Endothelial cell of umbilical vein (primary cell): ENCODE data around the gene NEK7. TPM values are rescaled to one million over a fixed set of nuclear protein-coding genes. Genes with fewer than 3 reads are reported as not detected.
A peak's percentile ranks its signal among the peaks of the same experiment; 100 is the strongest.

Source experiments
- BruUV-seq: library from RNA; stranded (reverse); fragments of 400-500 nt; replicated peaks from 2 replicates; lab custom pipeline; 2021; lab: Mats Ljungman, UMichigan
- CTCF ChIA-PET: fragments of 300-600, 350-600 bp; sonication (Branson Sonifier 250); formaldehyde crosslinking; loops from one replicate; lab custom pipeline; 2021; ENCODE audit warnings: antibody characterized with exemption, inconsistent platforms; lab: Charles Lee
- POLR2A ChIA-PET: fragments of 300-600, 350-600 bp; sonication (Branson Sonifier 250); formaldehyde crosslinking; loops from one replicate; lab custom pipeline; 2021; ENCODE audit warnings: antibody characterized with exemption, inconsistent platforms; lab: Charles Lee
- DNase-seq: peaks from one replicate; pipeline ENCODE4 v3.0.0-alpha.2; 2011; ENCODE audit warnings: low read depth, low spot score
- FAIRE-seq: peaks from 2 replicates; lab custom pipeline; 2011; peaks lifted over from hg19 to GRCh38; lab: Jason Lieb, UNC
- H2AFZ ChIP-seq: 2 replicates; pipeline ENCODE4 v1.6.0; 2012; ENCODE audit warnings: low read depth, low read length, control low read depth, inconsistent platforms
- H3K27ac ChIP-seq: 2 replicates; pipeline ENCODE4 v1.5.1; 2011; ENCODE audit warnings: low read depth, mild to moderate bottlenecking, control low read depth, low read length, moderate library complexity; ENCODE audit not compliant: insufficient read depth
- H3K27me3 ChIP-seq, 2 experiments: 2 replicates each; pipeline versions ENCODE4 v1.6.0 to v1.6.1; 2011; ENCODE audit warnings: low read length in 2 of 2, mixed read lengths in 1 of 2; ENCODE audit not compliant: control insufficient read depth in 2 of 2, insufficient read depth in 2 of 2
- H3K36me3 ChIP-seq, 2 experiments: 2 replicates in 1 of 2; 3 replicates in 1 of 2; pipeline ENCODE4 v1.5.1; 2011; ENCODE audit warnings: low read length in 2 of 2, mild to moderate bottlenecking in 1 of 2, moderate library complexity in 1 of 2; ENCODE audit not compliant: control insufficient read depth in 2 of 2, insufficient read depth in 2 of 2; ENCODE audit errors: extremely low read depth in 1 of 2
- H3K4me1 ChIP-seq: 3 replicates; pipeline ENCODE4 v1.5.1; 2011; ENCODE audit warnings: mild to moderate bottlenecking, low read length; ENCODE audit not compliant: control insufficient read depth, insufficient read depth; ENCODE audit errors: extremely low read depth
- H3K4me2 ChIP-seq: 2 replicates; pipeline ENCODE4 v1.6.1; 2011; ENCODE audit warnings: low read length, control low read depth, mixed read lengths; ENCODE audit not compliant: insufficient read depth
- H3K4me3 ChIP-seq, 3 experiments: fragments of 200-600 bp in 1 of 3; sonication (generic), shearing (Covaris generic) in 1 of 3; replicated peaks in 1 of 3; 2 replicates each; pipeline ENCODE4 v1.5.1; 2011 to 2016; ENCODE audit warnings: control low read depth in 3 of 3, low read length in 3 of 3, mild to moderate bottlenecking in 2 of 3, inconsistent platforms in 1 of 3, low read depth in 1 of 3, moderate library complexity in 1 of 3; ENCODE audit not compliant: insufficient read depth in 1 of 3
- H3K79me2 ChIP-seq: 2 replicates; pipeline ENCODE4 v1.6.0; 2012; ENCODE audit warnings: low read length, inconsistent platforms; ENCODE audit not compliant: control insufficient read depth, insufficient read depth
- H3K9ac ChIP-seq: replicated peaks from 2 replicates; pipeline ENCODE3; 2011; ENCODE audit warnings: low read length, control low read depth; ENCODE audit not compliant: insufficient read depth; ENCODE audit errors: extremely low read depth
- H3K9me1 ChIP-seq: replicated peaks from 3 replicates; pipeline ENCODE4 v1.6.0; 2011; ENCODE audit warnings: mild to moderate bottlenecking, low read length; ENCODE audit not compliant: control insufficient read depth, insufficient read depth; ENCODE audit errors: extremely low read depth
- H3K9me3 ChIP-seq: replicated peaks from 2 replicates; pipeline ENCODE4 v1.5.1; 2012; ENCODE audit warnings: low read length, inconsistent platforms; ENCODE audit not compliant: control insufficient read depth, insufficient read depth
- H4K20me1 ChIP-seq: replicated peaks from 2 replicates; pipeline ENCODE3; 2011; ENCODE audit warnings: mild to moderate bottlenecking, low read length; ENCODE audit not compliant: control insufficient read depth, insufficient read depth; ENCODE audit errors: extremely low read depth
- FOS ChIP-seq: IDR thresholded peaks from 2 replicates; pipeline ENCODE4 v1.6.1; 2011; ENCODE audit warnings: mild to moderate bottlenecking, low read length, moderate library complexity, borderline replicate concordance; ENCODE audit not compliant: insufficient read depth
- GATA2 ChIP-seq: IDR thresholded peaks from 2 replicates; pipeline ENCODE4 v1.7.0; 2011; ENCODE audit warnings: low read depth, mild to moderate bottlenecking, moderate library complexity, mixed read lengths, low read length; ENCODE audit not compliant: insufficient read length, insufficient read depth
- MYC ChIP-seq: IDR thresholded peaks from one replicate; pipeline ENCODE4 v1.6.1; 2011; ENCODE audit warnings: mild to moderate bottlenecking, low read depth, low read length
- POLR2A ChIP-seq: IDR thresholded peaks from 2 replicates; pipeline ENCODE4 v1.6.1; 2012; ENCODE audit warnings: low read depth, mild to moderate bottlenecking, control low read depth, low read length
- dilution Hi-C: fragments of 300-500 bp; cut with MboI; formaldehyde crosslinking; loops from one replicate; pipeline ENCODE4 v1.15.0; 2019; ENCODE audit warnings: low sequenced_read_pairs; ENCODE audit not compliant: extremely low pct_ligation_motif_present
- intact Hi-C: fragments of 100-400 bp; cut with micrococcal nuclease; formaldehyde crosslinking; loops from one replicate; pipeline ENCODE4 v1.10.0; 2022
- polyA plus RNA-seq, 4 experiments: library from polyadenylated mRNA; depleted of rRNA in 3 of 4; stranded (reverse) in 3 of 4; unstranded in 1 of 4; fragments of >200 nt; gene quantifications; 2 replicates each; pipeline versions ENCODE4 v1.2.1 to v1.2.3, GENCODE V29; 2011 to 2012; ENCODE audit warnings: missing spikeins in 1 of 4
- total RNA-seq: library from RNA; stranded (reverse); gene quantifications from 2 replicates; pipeline ENCODE4 v1.2.3, GENCODE V29; 2021

Gene NEK7
- total and polyA plus RNA-seq, 2 donors (not counting 3 experiments of a cell fraction or from before 2014, with no cell fraction given), result 22.6 to 45.7 TPM

DNA sequence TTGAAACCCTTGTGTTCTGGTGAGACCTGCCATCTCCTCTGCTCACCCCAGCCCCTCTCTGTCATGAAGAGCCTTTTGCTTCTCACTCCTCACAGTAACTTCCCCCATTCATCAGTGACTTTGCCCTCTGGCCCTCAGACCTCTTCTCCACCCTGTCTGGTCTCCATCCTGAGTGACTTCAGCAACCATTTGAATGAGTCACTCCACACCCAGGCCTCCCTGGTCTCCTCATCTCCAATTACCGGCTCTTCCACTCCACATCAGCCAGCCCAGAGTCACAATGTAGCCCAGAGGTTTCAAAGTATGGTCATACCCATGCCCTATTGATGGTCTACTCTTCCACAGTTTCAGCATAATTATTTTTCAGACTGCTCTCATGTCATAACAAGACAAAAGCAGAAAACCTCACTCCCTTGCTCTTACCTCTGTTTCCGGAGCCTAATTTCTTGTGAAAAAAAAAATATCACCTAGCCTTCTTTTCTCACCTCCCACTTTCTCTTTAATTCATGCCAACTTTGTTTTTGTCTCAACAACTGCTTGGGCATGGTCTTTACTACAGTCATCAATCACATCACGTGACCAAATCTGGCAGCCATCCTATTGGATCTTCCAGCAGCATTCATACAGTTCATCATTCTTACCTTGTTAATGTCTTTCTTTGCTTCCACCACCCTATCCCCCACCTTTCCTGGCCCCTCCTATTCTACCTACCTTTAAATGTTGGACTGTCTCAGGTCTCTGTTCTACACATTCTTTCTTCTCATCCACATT is 35.6 kb upstream of the NEK7 start:
- H3K36me3 ChIP-seq, result no peaks in the 10 kb centered on the region
- H3K4me3 ChIP-seq, result no peak overlapping the region
- BruUV-seq, result TSS peak; percentile 85
- peak overlapping the region; percentile 2 for H3K27ac ChIP-seq
- peak; percentile 58 for DNase-seq
- H3K9me3 ChIP-seq, result no peaks in the 10 kb centered on the region
- no peak for FAIRE-seq
- intact Hi-C loops, result no loop called here
- no peak overlapping the region for H3K9ac ChIP-seq
- TF ChIP-seq POLR2A, result no peak
- TF ChIP-seq FOS, result peak; percentile 90
- peak overlapping the region; percentile 18 for H2AFZ ChIP-seq
- no peaks in the 10 kb centered on the region for H3K27me3 ChIP-seq
- CTCF ChIA-PET, result no interaction called here
- H4K20me1 ChIP-seq, result no peaks in the 10 kb centered on the region
- no peaks in the 10 kb centered on the region for H3K9me1 ChIP-seq
- H3K79me2 ChIP-seq, result no peaks in the 10 kb centered on the region
- no peak overlapping the region for H3K4me2 ChIP-seq
- POLR2A ChIA-PET, result no interaction called here
- H3K4me1 ChIP-seq, result peaks cover 44% of the 10 kb centered on the region
- dilution Hi-C loops, result no loop called here

DNA sequence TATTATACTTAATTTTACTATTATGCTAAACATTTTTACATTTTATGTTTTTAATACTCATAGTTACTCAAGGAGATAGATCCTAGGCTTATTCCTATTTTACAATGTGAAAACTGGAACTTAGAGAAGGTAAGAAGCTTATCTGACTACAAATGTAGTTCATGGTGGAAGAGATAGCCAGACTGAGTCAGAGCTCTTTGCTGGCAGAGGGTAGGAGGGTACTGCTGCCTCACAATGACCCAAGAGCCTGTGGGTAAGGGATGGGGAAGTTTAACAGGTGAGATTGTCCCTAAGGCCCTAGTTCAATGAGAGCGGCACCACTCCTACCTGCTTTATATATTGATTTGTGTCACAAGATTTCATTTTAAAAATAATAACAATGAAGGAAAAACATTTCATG is 34.1 kb upstream of the NEK7 start:
- Histone ChIP-seq H3K4me3 (no peak overlapping the region), H3K27ac (peak overlapping the region; percentile 47), H4K20me1 (no peaks in the 10 kb centered on the region), H3K79me2 (no peaks in the 10 kb centered on the region), H3K9ac (peak overlapping the region; percentile 5), H3K4me1 (peaks cover 40% of the 10 kb centered on the region), H3K9me1 (no peaks in the 10 kb centered on the region), H3K36me3 (no peaks in the 10 kb centered on the region), H2AFZ (no peak overlapping the region), H3K4me2 (peak overlapping the region; percentile 69), H3K9me3 (no peaks in the 10 kb centered on the region), H3K27me3 (no peaks in the 10 kb centered on the region)
- DNase-seq (no peak), FAIRE-seq (no peak)
- intact Hi-C loops, result loop anchor here (1.0 to 2.0 kb wide), 2 partner anchors 29 to 34 kb away; no protein-coding TSS in a partner anchor
- CTCF ChIA-PET, result interaction anchor here (0.6 to 2.3 kb wide), 7 partner anchors 8 to 342 kb away, joined by 3 to 15 read pairs (median 3); partner anchors contain the start of gene NEK7
- POLR2A ChIA-PET, result interaction anchor here (0.6 to 0.9 kb wide), 2 partner anchors 33 to 787 kb away, joined by 3 to 5 read pairs; no protein-coding TSS in a partner anchor
- BruUV-seq, result no TSS peak
- TF ChIP-seq GATA2 (peak; percentile 22), MYC (no peak)
- dilution Hi-C loops, result no loop called here
